CD4-positive, alpha-beta T cell (primary cell): Measurements from ENCODE around the gene FSTL5. TPM values are rescaled to one million over a fixed set of nuclear protein-coding genes. Genes with fewer than 3 reads are reported as not detected.

ENCODE experiments used
- ATAC-seq: fragments of 200-7000 bp; cut with Tn5 transposase; one replicate; pipeline ENCODE4 v1.10.0; 2022; ENCODE audit warnings: mild to moderate bottlenecking; ENCODE audit not compliant: poor library complexity
- CTCF ChIA-PET: fragments of 350-600 bp; sonication (Branson Sonifier 250); formaldehyde crosslinking; loops from one replicate; lab custom pipeline; 2021; ENCODE audit warnings: antibody characterized with exemption, inconsistent platforms; lab: Charles Lee
- POLR2A ChIA-PET: fragments of 350-600 bp; sonication (Branson Sonifier 250); formaldehyde crosslinking; loops from one replicate; lab custom pipeline; 2021; ENCODE audit warnings: antibody characterized with exemption, inconsistent platforms; lab: Charles Lee
- DNase-seq, 14 experiments: peaks; one replicate each; pipeline ENCODE4 v3.0.0-alpha.2; 2013 to 2020; ENCODE audit warnings: mixed read lengths in 2 of 14
- H3K27ac ChIP-seq, 2 donors: one replicate each; pipeline versions ENCODE4 v1.5.1 to v1.7.0; 2013; ENCODE audit warnings: low read length in 2 of 2, low read depth in 1 of 2, mild to moderate bottlenecking in 1 of 2
- H3K27me3 ChIP-seq, 2 experiments: 1 replicate in 1 of 2; 2 replicates in 1 of 2; pipeline versions ENCODE4 v1.6.1 to v1.7.0; 2013; ENCODE audit warnings: low read length in 2 of 2, control low read depth in 1 of 2, mild to moderate bottlenecking in 1 of 2, moderate library complexity in 1 of 2; ENCODE audit not compliant: insufficient read depth in 2 of 2, control insufficient read depth in 1 of 2
- H3K36me3 ChIP-seq: one replicate; pipeline ENCODE4 v1.6.1; 2013; ENCODE audit warnings: low read length, control low read depth; ENCODE audit not compliant: insufficient read depth
- H3K4me1 ChIP-seq: one replicate; pipeline ENCODE4 v1.6.1; 2013; ENCODE audit warnings: low read length, control low read depth; ENCODE audit not compliant: insufficient read depth
- H3K4me3 ChIP-seq: one replicate; pipeline ENCODE4 v1.5.1; 2013; ENCODE audit warnings: mild to moderate bottlenecking, low read length, moderate library complexity
- H3K9me3 ChIP-seq, 2 experiments: 1 replicate in 1 of 2; 2 replicates in 1 of 2; pipeline versions ENCODE4 v1.6.1 to v1.7.0; 2013; ENCODE audit warnings: low read length in 2 of 2, mild to moderate bottlenecking in 2 of 2, control low read depth in 1 of 2, moderate library complexity in 1 of 2; ENCODE audit not compliant: control insufficient read depth in 1 of 2, insufficient read depth in 1 of 2
- H3K27ac Mint-ChIP-seq: one replicate; pipeline ENCODE4 v1.8.0; 2020; ENCODE audit warnings: mixed read lengths
- H3K27me3 Mint-ChIP-seq: one replicate; pipeline ENCODE4 v1.8.0; 2021; ENCODE audit warnings: mixed read lengths
- H3K36me3 Mint-ChIP-seq: one replicate; pipeline ENCODE4 v1.8.0; 2021; ENCODE audit warnings: low read depth, mixed read lengths
- H3K4me1 Mint-ChIP-seq: one replicate; pipeline ENCODE4 v1.8.0; 2021; ENCODE audit warnings: low read depth, mixed read lengths
- H3K4me3 Mint-ChIP-seq: one replicate; pipeline ENCODE4 v1.8.0; 2020; ENCODE audit warnings: mild to moderate bottlenecking, mixed read lengths
- H3K9me3 Mint-ChIP-seq: one replicate; pipeline ENCODE4 v1.8.0; 2020; ENCODE audit warnings: mixed read lengths
- CTCF ChIP-seq: fragments of 200-600 bp; IDR thresholded peaks from one replicate; pipeline ENCODE4 v1.8.0; 2022; ENCODE audit warnings: antibody characterized with exemption, mild to moderate bottlenecking
- intact Hi-C, 2 experiments: fragments of 100-400 bp; cut with DNase I in 1 of 2; cut with micrococcal nuclease in 1 of 2; formaldehyde crosslinking; loops; one replicate each; pipeline versions ENCODE4 v1.15.1 to v1.9.0; 2023 to 2025; cut with DNase I, micrococcal nuclease
- total RNA-seq, 174 experiments: library from RNA in 2 of 174; stranded (reverse) in 2 of 174; gene quantifications; one replicate each; pipeline ENCODE4 v1.2.3 and lab custom pipeline; 2021 to 2026

The FSTL5 gene
- total RNA-seq, 2 experiments from 2014 or later: not detected

- no peak overlapping the region for H3K4me3 Mint-ChIP-seq
- Histone ChIP-seq H3K9me3 (peaks cover 0 to 7% of the 10 kb centered on the region in 2 experiments), H3K4me1 (no peaks in the 10 kb centered on the region), H3K4me3 (no peak overlapping the region), H3K27me3 (no peaks in the 10 kb centered on the region), H3K36me3 (no peaks in the 10 kb centered on the region), H3K27ac (no peak overlapping the region)
- ATAC-seq (no peak), DNase-seq (no peak)
- TF ChIP-seq CTCF: no peak
- intact Hi-C loops: no loop called here
- ChIA-PET CTCF (no interaction called here), POLR2A (no interaction called here)
- H3K36me3 Mint-ChIP-seq: no peaks in the 10 kb centered on the region
- no peak overlapping the region for H3K27ac Mint-ChIP-seq
- no peaks in the 10 kb centered on the region for H3K4me1 Mint-ChIP-seq
- peaks cover 6% of the 10 kb centered on the region for H3K9me3 Mint-ChIP-seq
- no peaks in the 10 kb centered on the region for H3K27me3 Mint-ChIP-seq
Observed at GRCh38 chr4:162102713-162103112, 61.1 kb downstream of the FSTL5 start.

DNA sequence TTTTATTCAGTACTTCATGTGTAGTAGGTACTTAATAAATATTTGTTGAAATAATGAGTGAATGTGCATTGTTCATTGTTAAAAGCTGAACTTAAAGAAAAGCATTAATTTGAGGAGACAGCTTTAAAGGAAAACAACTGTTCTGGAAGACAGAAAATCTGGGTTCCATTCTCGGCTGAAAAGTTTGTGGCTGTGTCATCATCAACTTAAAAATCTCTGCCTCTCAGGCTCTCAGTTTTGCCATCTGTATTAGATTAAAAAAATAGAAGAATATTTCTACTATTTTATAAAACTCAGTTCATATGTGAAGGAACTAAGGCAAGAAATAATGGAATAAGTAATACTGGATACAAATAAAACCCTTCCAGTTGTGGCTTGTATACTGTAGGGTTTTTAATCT lies 62.5 kb downstream of the FSTL5 start:
- Mint-ChIP-seq H3K27me3 (no peaks in the 10 kb centered on the region), H3K9me3 (peaks cover 6% of the 10 kb centered on the region), H3K4me1 (no peaks in the 10 kb centered on the region), H3K27ac (no peak overlapping the region), H3K4me3 (no peak overlapping the region), H3K36me3 (no peaks in the 10 kb centered on the region)
- DNase-seq (no peak), ATAC-seq (no peak)
- Histone ChIP-seq H3K9me3 (peaks cover 0 to 7% of the 10 kb centered on the region in 2 experiments), H3K4me1 (no peaks in the 10 kb centered on the region), H3K27ac (no peak overlapping the region), H3K27me3 (no peaks in the 10 kb centered on the region), H3K4me3 (no peak overlapping the region), H3K36me3 (no peaks in the 10 kb centered on the region)
- intact Hi-C loops: no loop called here
- ChIA-PET CTCF (no interaction called here), POLR2A (no interaction called here)
- TF ChIP-seq CTCF: no peak

- Mint-ChIP-seq H3K4me3 (no peak overlapping the region), H3K27me3 (no peaks in the 10 kb centered on the region), H3K36me3 (no peaks in the 10 kb centered on the region), H3K9me3 (peaks cover 3% of the 10 kb centered on the region), H3K4me1 (no peaks in the 10 kb centered on the region), H3K27ac (no peak overlapping the region)
- ChIA-PET POLR2A (no interaction called here), CTCF (no interaction called here)
- Histone ChIP-seq H3K36me3 (no peaks in the 10 kb centered on the region), H3K9me3 (peaks cover 0 to 6% of the 10 kb centered on the region in 2 experiments), H3K27ac (no peak overlapping the region), H3K4me1 (no peaks in the 10 kb centered on the region), H3K27me3 (no peaks in the 10 kb centered on the region), H3K4me3 (no peak overlapping the region)
- no peak for TF ChIP-seq CTCF
- DNase-seq (no peak), ATAC-seq (no peak)
- intact Hi-C loops: no loop called here
Observed at GRCh38 chr4:162075726-162076125, 88.1 kb downstream of the FSTL5 start.
